Urinary bladder (tissue), 4 donors: ENCODE measurements around the gene AMIGO2. TPM values are rescaled to one million over a fixed set of nuclear protein-coding genes. Genes with fewer than 3 reads are reported as not detected.
"Not testable (repeated sequence)": the region's sequence is repeated elsewhere in the genome, so short reads cannot be mapped to it uniquely, and the experiment has no call there.

ENCODE experiments used
- DNase-seq: peaks from one replicate; pipeline ENCODE4 v3.0.0-alpha.2; 2015; ENCODE audit errors: extremely low spot score
- H3K27ac ChIP-seq: one replicate; pipeline ENCODE4 v1.5.1; 2013; ENCODE audit warnings: low read depth, mild to moderate bottlenecking, moderate library complexity
- H3K36me3 ChIP-seq: one replicate; pipeline ENCODE4 v1.6.1; 2013; ENCODE audit warnings: mild to moderate bottlenecking, moderate library complexity; ENCODE audit not compliant: insufficient read depth
- H3K4me1 ChIP-seq: one replicate; pipeline ENCODE4 v1.6.1; 2013; ENCODE audit warnings: mild to moderate bottlenecking, moderate library complexity; ENCODE audit not compliant: insufficient read depth
- H3K4me3 ChIP-seq: one replicate; pipeline ENCODE4 v1.5.1; 2013; ENCODE audit warnings: low read depth, low read length
- WGBS: extraction: QIAGEN DNeasy Blood & Tissue Kit; methylation state at CpG from one replicate; pipeline ENCODE4 v1.1.7; 2013; 5-methylcytosine and 5-hydroxymethylcytosine counted together
- polyA plus RNA-seq: library from polyadenylated mRNA; stranded (reverse); fragments of 200-250 nt; gene quantifications from one replicate; pipeline ENCODE4 v1.2.3, GENCODE V29; 2013
- total RNA-seq: library from RNA; depleted of rRNA; stranded (reverse); fragments of >200 nt; gene quantifications from one replicate; pipeline ENCODE4 v1.2.3, GENCODE V29; 2014
- donor health status: healthy with polysubstance abuse.
- donor health status: healthy.

The AMIGO2 gene
- total and polyA plus RNA-seq, 2 donors = 17.9 to 21.6 TPM

DNA sequence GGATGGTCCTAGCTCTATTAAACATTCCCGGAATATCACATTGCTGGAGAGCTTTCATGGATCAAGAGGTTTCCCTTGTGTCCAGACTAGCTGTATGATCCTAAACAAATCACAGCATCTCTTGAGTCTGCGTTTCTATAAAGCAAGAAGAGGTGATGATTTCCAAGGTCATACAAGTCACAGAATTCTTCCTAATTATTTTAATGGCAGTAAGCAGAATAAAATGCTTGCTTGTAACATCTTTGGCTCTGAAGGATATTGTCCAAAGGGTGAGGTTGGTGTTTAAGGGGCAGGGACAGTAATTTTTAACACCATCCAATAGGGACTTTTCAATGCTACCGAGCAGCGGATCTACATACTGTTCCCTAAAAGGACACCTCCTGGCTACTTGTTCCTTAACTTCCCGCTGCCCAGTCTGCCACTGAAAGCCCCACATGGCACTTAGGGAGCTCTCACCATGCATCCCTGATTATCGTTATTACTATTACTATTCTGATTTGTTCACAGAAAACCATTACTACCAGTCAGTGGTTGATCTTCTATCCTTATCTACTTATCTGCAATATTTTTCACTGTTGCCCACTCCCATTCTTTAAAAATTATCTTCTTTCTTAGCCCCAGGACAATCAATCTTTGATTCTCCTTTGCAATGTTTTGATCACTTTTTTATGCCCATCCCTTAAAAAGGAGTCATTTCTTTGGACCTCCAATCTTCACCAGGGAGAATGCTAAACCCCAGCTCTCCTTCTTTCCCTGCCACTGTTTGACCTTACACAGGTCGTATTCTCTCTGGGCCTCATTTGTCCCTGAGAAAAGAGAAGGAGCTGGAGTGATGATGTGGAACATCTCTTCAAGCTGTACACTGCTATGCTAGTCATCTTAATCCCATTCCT, 4.3 kb downstream of the AMIGO2 start:
- WGBS = 89% methylated on average over 7 of the region's 7 CpGs
- H3K4me3 ChIP-seq = no peak overlapping the region
- DNase-seq = no peak
- H3K4me1 ChIP-seq = no peaks in the 10 kb centered on the region
- no peaks in the 10 kb centered on the region for H3K36me3 ChIP-seq
- H3K27ac ChIP-seq = no peak overlapping the region

DNA sequence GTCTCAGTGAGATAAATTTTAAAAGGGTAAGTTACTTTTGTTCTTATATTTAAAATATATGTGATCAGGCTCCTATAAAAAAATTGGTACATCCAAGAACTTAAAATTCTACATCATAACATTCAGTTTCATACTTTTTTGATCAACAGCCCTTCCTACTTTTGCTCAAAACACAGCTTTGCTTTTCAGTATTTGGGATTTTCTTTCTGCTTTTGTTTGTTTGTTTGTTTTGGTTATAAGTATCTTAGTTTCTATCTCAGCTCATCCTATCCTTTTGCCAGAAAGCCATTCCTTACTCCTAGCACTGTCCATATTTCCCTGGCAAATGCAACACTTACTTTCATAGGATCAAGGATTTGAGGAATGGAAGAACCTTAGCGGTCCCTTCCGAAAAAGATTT, 5.0 kb downstream of the AMIGO2 start:
- DNase-seq = no peak
- Histone ChIP-seq H3K36me3 (no peaks in the 10 kb centered on the region), H3K27ac (no peak overlapping the region), H3K4me3 (no peak overlapping the region), H3K4me1 (no peaks in the 10 kb centered on the region)
- 86% methylated on average over 2 of the region's 2 CpGs for WGBS

DNA sequence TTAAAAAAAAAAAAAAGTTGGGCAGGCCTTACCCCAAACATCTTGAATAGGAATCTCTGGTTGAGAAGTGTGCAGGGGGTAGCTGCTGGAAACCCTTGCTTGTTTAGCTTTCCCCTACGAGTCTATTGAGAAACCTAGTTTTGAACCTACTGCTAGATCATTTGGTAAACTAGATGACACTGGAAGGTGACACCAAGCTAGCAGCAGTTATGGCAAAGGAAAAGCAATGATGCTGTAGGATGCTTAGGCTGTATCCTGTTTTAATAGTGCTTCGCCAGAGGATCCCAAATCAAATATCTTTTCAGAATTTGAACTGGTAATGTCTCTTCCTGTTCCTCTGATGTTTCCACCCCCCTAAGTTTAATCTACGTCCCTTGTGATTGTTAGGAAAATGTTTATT, 5.8 kb downstream of the AMIGO2 start:
- no peak overlapping the region for H3K27ac ChIP-seq
- no peaks in the 10 kb centered on the region for H3K36me3 ChIP-seq
- WGBS = 89% methylated on average over 3 of the region's 3 CpGs
- H3K4me3 ChIP-seq = no peak overlapping the region
- no peak for DNase-seq
- H3K4me1 ChIP-seq = no peaks in the 10 kb centered on the region

DNA sequence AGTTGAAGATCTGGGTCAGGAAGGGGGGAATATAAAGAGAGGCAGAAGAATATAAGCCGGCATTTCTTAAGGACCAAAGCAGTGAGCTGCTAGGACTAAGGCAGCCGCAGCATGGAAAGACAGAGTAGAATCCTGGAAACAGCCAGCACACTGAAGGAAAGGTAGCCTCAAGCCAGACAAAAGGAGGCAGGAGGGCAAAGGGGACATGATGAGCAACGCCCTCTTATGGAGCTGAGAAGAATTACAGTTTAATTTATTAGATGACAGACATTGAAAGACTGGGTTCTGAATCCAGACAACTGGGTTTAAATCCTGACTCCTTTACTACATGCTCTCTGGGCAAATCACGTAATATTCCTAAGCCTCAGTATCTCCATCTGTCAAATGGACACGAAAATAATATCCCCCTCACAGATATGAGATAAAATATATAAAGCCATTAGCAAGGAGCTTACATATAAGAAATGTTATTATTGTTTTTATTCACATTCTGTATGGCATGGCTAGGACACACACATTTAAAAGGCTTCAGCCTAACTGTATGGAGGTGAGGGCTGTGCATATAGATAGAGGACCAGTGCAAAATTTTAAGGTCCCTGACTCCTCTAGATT, 8.4 kb downstream of the AMIGO2 start:
- no peak for DNase-seq
- no peaks in the 10 kb centered on the region for H3K36me3 ChIP-seq
- no peak overlapping the region for H3K27ac ChIP-seq
- 63% methylated on average over 5 of the region's 5 CpGs for WGBS
- H3K4me3 ChIP-seq = no peak overlapping the region
- H3K4me1 ChIP-seq = no peaks in the 10 kb centered on the region

DNA sequence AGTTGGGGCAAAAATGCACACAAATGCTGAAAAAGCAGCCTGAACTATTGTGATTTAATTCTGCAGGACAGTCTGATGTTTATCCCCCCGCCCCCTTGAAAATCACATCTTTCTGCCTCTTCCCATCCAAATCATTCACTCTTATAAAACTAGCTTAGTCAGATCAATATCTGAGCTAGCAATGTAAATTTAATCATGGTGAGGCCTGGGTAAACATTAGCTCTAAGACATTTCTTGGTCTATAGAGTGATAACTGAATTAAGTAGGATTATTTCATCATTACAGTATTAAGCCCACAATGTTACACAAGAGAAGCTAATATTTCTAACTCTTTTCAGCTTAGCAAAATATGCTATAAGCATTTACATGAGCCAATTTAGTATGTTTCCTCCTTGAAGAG, 9.4 kb downstream of the AMIGO2 start:
- Histone ChIP-seq H3K4me1 (no peaks in the 10 kb centered on the region), H3K4me3 (no peak overlapping the region), H3K27ac (no peak overlapping the region), H3K36me3 (no peaks in the 10 kb centered on the region)
- DNase-seq = no peak
- WGBS = 84% methylated on average over 1 of the region's 1 CpG

DNA sequence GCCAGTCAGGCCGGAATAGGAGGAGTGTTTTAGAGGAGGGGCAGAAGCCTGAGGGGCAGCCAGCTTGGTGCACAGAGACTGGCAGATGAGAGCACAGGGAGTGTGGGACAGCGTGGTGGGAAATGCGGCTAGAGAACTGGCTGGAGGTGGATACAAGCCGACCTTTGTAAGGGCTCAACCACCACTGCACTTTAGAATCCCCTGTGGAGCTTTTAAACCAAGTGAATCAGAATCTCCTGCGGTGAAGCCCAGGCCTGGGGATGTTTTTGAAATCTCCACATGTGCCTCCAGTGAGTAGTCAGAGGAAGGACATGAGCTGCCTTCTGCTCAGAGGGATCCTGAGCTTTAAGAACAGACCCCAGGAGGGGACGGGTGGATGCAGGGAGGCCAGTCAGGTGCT, 11.2 kb downstream of the AMIGO2 start:
- 78% methylated on average over 6 of the region's 6 CpGs for WGBS
- DNase-seq = no peak
- no peak overlapping the region for H3K4me3 ChIP-seq
- no peaks in the 10 kb centered on the region for H3K4me1 ChIP-seq
- H3K27ac ChIP-seq = no peak overlapping the region
- H3K36me3 ChIP-seq = no peaks in the 10 kb centered on the region

DNA sequence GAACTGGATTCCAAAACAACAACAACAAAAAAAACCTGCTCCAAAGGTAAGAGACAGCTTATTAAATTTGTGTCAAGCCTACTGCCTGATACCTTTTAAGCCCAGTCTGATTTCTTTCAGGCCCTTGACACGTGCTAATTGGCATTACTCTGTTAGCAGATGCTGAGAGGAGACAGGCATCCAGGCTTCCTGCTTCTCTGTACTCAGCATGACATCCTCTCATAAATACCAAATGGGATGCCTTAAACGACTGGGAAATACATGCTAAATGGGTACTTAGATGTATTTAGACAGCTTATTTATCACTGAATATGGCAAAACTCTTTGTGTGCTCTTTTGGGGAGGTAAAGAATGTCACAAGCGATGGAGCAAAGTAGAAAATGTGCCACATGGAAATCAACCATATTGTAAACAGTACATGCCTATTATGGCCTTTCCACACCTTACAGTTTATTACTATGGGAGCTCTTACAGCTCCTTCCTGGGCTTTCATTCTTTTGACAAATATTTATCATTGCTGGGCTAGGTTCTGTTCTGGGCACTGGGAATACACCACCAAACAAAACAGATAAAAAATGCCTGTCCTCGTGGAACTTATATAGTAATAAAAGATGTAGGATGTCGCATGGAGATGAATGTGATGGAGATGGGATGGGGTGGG, 11.9 kb downstream of the AMIGO2 start:
- Histone ChIP-seq H3K4me1 (no peaks in the 10 kb centered on the region), H3K27ac (no peak overlapping the region), H3K36me3 (no peaks in the 10 kb centered on the region), H3K4me3 (no peak overlapping the region)
- 67% methylated on average over 5 of the region's 5 CpGs for WGBS
- DNase-seq = no peak

DNA sequence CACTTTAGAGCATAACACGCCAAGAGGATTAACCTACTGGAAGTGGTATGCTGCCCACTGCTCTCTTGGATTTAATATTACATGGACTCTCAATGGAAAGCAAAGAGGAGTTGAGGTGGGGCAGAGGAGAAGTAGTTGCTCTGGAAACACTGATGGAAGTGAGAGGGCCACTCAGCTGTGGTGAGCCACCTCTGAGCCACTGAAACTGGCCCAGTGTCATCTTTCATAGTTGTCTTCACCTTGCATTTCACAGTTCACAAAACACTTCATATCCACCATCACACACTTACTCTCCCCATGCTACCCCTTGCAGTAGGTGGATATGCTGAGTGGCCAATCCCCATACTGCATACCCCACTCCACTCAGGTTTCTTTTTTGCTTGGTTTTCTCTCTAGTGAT, 12.6 kb downstream of the AMIGO2 start:
- no peak for DNase-seq
- H3K27ac ChIP-seq = no peak overlapping the region
- H3K4me3 ChIP-seq = no peak overlapping the region
- no peaks in the 10 kb centered on the region for H3K4me1 ChIP-seq
- H3K36me3 ChIP-seq = no peaks in the 10 kb centered on the region
- WGBS = 95% methylated on average over 1 of the region's 1 CpG

DNA sequence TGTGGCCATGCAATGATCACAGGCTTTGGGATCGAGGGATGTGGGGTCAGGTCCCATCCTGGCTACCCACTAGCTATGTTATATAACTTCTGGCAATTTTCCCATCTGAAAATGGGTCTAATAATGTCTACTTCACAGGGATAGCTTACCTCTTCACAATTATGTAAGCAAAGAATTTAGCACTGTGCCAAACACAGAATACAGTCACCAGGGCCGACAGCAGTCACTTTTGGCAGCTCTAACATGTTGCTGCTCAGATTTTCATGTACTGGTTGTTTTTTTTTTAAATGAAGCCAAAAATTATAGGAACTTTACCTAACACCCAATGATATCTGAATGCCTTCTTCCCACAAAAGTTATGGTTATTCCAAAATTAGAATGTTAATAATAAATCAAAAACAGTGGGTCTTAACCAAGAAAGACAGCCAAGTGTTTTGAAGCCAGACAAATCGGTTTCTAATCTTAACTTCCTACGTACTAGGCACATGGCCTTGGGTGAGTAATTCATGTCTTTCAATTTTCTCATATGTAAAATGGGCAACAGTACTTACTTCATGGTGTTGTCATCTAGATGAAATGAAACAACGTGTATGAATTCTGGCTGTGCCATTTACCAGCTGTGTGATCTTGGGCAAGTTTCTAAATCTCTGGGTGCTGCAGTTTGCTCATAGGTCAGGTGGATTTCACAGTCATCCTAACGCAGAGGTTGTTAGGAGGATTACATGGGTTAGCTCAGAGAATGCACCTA, 13.3 kb downstream of the AMIGO2 start:
- Histone ChIP-seq H3K27ac (no peak overlapping the region), H3K4me3 (no peak overlapping the region), H3K36me3 (no peaks in the 10 kb centered on the region), H3K4me1 (no peaks in the 10 kb centered on the region)
- DNase-seq = no peak
- WGBS = 45% methylated on average over 6 of the region's 6 CpGs

DNA sequence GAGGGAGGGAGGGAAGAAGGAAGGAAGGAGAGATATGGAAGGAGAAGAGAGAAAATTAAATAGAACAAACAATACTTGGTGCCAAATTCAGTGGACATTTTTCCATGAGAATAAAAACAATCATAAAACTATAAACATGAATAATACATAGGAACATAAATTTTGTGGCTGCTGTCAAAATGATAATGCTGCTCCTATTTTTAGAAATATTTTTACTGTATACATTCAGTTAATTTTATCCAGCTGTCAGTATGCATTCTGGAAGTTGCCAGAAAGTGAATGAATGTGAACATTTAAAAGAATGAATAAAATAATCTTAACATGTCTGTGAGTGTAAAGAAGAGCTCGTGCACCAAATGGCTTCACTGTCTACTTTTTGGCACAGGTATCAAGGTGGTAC, 14.2 kb downstream of the AMIGO2 start:
- H3K36me3 ChIP-seq = no peaks in the 10 kb centered on the region
- no peak overlapping the region for H3K27ac ChIP-seq
- no peak for DNase-seq
- H3K4me3 ChIP-seq = no peak overlapping the region
- no peaks in the 10 kb centered on the region for H3K4me1 ChIP-seq
- WGBS = 47% methylated on average over 1 of the region's 1 CpG

DNA sequence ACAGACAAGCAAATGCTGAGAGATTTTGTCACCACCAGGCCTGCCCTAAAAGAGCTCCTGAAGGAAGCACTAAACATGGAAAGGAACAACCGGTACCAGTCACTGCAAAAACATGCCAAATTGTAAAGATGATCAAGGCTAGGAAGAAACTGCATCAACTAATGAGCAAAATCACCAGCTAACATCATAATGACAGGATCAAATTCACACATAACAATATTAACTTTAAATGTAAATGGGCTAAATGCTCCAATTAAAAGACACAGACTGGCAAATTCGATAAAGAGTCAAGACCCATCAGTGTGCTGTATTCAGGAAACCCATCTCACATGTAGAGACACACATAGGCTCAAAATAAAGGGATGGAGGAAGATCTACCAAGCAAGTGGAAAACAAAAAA, 21.1 kb downstream of the AMIGO2 start:
- not testable (repeated sequence) for H3K36me3 ChIP-seq, H3K4me1 ChIP-seq, H3K27ac ChIP-seq, DNase-seq, H3K4me3 ChIP-seq
- WGBS = 85% methylated on average over 2 of the region's 2 CpGs

DNA sequence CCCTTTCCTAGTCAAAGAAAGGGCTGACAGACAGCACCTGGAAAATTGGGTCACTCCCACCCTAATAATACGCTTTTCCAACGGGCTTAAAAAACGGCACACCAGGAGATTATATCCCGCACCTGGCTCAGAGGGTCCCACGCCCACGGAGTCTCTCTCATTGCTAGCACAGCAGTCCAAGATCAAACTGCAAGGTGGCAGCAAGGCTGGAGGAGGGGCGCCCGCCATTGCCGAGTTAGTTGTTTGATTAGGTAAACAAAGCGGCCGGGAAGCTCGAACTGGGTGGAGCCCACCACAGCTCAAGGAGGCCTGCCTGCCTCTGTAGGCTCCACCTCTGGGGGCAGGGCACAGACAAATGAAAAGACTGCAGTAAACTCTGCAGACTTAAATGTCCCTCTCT, 22.8 kb downstream of the AMIGO2 start:
- 90% methylated on average over 12 of the region's 12 CpGs for WGBS
- not testable (repeated sequence) for H3K27ac ChIP-seq, H3K36me3 ChIP-seq, DNase-seq, H3K4me3 ChIP-seq, H3K4me1 ChIP-seq

DNA sequence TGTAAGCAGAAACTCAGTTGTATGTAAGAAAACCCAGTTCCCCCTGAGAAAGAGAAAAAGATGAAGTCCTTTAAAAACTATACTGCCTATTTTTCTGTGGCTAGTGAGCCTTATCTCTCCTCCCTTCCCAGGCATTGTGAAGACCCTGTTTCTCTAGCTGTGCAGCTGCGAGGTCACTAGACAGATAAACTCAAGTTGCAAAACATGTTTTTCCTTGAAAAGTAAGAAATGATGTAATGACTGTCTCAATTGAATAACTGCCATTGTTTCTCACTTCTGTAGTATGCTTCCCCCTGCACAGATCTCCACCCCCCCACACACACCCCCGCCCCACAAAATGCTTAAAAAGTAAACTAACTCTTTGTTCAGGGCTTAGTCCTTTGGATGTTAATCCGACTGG, 23.9 kb downstream of the AMIGO2 start:
- WGBS = 75% methylated on average over 3 of the region's 3 CpGs
- DNase-seq, H3K27ac ChIP-seq, H3K4me1 ChIP-seq, H3K36me3 ChIP-seq, H3K4me3 ChIP-seq: not testable (repeated sequence)
